Cerebellar nuclear complex (tissue), 1 donor: ENCODE results near the gene FAM236A.
"Not testable (repeated sequence)": the region's sequence is repeated elsewhere in the genome, so short reads cannot be mapped to it uniquely, and the experiment has no call there.

Experiments
- DNase-seq, 2 experiments: peaks; one replicate each; lab custom pipeline; 2025; lab: John Stamatoyannopoulos, UW

The FAM236A gene

GRCh38 chrX:72937906-72938305 is at the start of gene FAM236A:
FAM236A (plus strand) TSS chrX:72938206; CDS start chrX:72938263, 57 bp downstream.
- DNase-seq, result not testable (repeated sequence)

- DNase-seq, result not testable (repeated sequence)
Measured at GRCh38 chrX:72889740-72890139, 48.3 kb upstream of the FAM236A start.

- DNase-seq, result not testable (repeated sequence)
Measured at GRCh38 chrX:72912315-72912714, 25.7 kb upstream of the FAM236A start, which contains the start of gene FAM236C. FAM236C (plus strand) TSS chrX:72912615; CDS start chrX:72912715, 100 bp downstream.

- DNase-seq, result not testable (repeated sequence)
Measured at GRCh38 chrX:72916096-72916495, 21.9 kb upstream of the FAM236A start.

GRCh38 chrX:72932283-72932682 is 5.7 kb upstream of the FAM236A start:
- DNase-seq, result not testable (repeated sequence)

- DNase-seq, result not testable (repeated sequence)
Measured at GRCh38 chrX:72936455-72936854, 1.6 kb upstream of the FAM236A start.

- DNase-seq, result not testable (repeated sequence)
Measured at GRCh38 chrX:72936882-72937455, 1.0 kb upstream of the FAM236A start.

GRCh38 chrX:72942272-72942671 is 4.3 kb downstream of the FAM236A start:
- DNase-seq, result not testable (repeated sequence)

- not testable (repeated sequence) for DNase-seq
Measured at GRCh38 chrX:72943035-72943818, 5.2 kb downstream of the FAM236A start.

GRCh38 chrX:72943819-72944169 is 5.8 kb downstream of the FAM236A start, which contains the start of gene DMRTC1:
DMRTC1 (minus strand) TSS chrX:72943837; CDS start chrX:72875694, 68,143 bp downstream.
- not testable (repeated sequence) for DNase-seq

- DNase-seq, result not testable (repeated sequence)
Measured at GRCh38 chrX:72959971-72960370, 22.0 kb downstream of the FAM236A start.

GRCh38 chrX:72971859-72972258 is 33.9 kb downstream of the FAM236A start:
- DNase-seq, result not testable (repeated sequence)

GRCh38 chrX:72974885-72975284 is 36.9 kb downstream of the FAM236A start:
- DNase-seq, result not testable (repeated sequence)

GRCh38 chrX:72980894-72981469 is 43.0 kb downstream of the FAM236A start:
- not testable (repeated sequence) for DNase-seq
